ENCODE results near the gene UST. TPM values are rescaled to one million over a fixed set of nuclear protein-coding genes. Genes with fewer than 3 reads are reported as not detected.

Gene UST
- total and polyA plus RNA-seq, 2 of the 8 experiments (the other 6 are each of a cell fraction or from before 2014, with no cell fraction given), result 13.5 to 34.5 TPM

- Histone ChIP-seq H2BK120ac (replicated peaks; ENCODE audit: low read depth, low read length) (no peak overlapping the region), H3K4ac (replicated peaks; ENCODE audit: insufficient read length, low read depth, low read length) (no peak overlapping the region), H3K18ac (ENCODE audit: extremely low read depth, low read length) (no peak overlapping the region), H3K14ac (ENCODE audit: insufficient read length) (no peak overlapping the region), H2AFZ (ENCODE audit: low read length) (no peak overlapping the region), H3K4me3 (ENCODE audit: extremely low read depth in 1 of 4, insufficient read depth in 2 of 4, low read depth in 3 of 4, low read length in 4 of 4) (no peak overlapping the region), H3K56ac (replicated peaks; ENCODE audit: insufficient read length, low read depth, low read length) (no peak overlapping the region), H3K4me1 (replicated peaks in 1 of 4; ENCODE audit: control insufficient read depth in 3 of 4, insufficient read depth in 4 of 4, low read length in 3 of 4) (peaks cover 0 to 3% (median 0%) of the 10 kb centered on the region in 4 experiments; a peak in 3 of 7 replicates), H3K23ac (ENCODE audit: insufficient read length) (no peak overlapping the region), H3K9ac (replicated peaks in 1 of 4; ENCODE audit: extremely low read depth in 1 of 4, low read depth in 3 of 4, low read length in 3 of 4) (no peak overlapping the region), H2AK5ac (ENCODE audit: low read depth, low read length) (no peak overlapping the region), H3K27me3 (replicated peaks in 1 of 4; ENCODE audit: control insufficient read depth in 3 of 4, extremely low read depth in 1 of 4, insufficient read depth in 3 of 4, low read length in 3 of 4) (no peaks in the 10 kb centered on the region), H3K79me2 (ENCODE audit: control insufficient read depth in 1 of 2, insufficient read depth in 2 of 2, low read length in 2 of 2) (no peaks in the 10 kb centered on the region), H4K5ac (ENCODE audit: insufficient read length, low read depth, low read length) (no peak overlapping the region), H3K9me3 (ENCODE audit: insufficient read depth in 2 of 2, low read depth in 1 of 2, low read length in 1 of 2) (no peaks in the 10 kb centered on the region), H2BK20ac (ENCODE audit: low read length) (no peak overlapping the region), H3K23me2 (ENCODE audit: low read depth, low read length) (no peaks in the 10 kb centered on the region), H3K79me1 (ENCODE audit: low read depth, low read length) (no peaks in the 10 kb centered on the region), H3K4me2 (ENCODE audit: insufficient read depth in 1 of 2, low read depth in 2 of 2, low read length in 2 of 2) (no peak overlapping the region), H4K20me1 (replicated peaks in 1 of 2; ENCODE audit: control insufficient read depth in 1 of 2, insufficient read depth in 2 of 2, low read length in 2 of 2) (no peaks in the 10 kb centered on the region), H3K36me3 (ENCODE audit: control insufficient read depth in 2 of 4, insufficient read depth in 4 of 4, low read length in 3 of 4) (peaks cover 0 to 20% (median 5%) of the 10 kb centered on the region in 4 experiments; a peak in 5 of 8 replicates), H4K8ac (ENCODE audit: extremely low read depth, insufficient read depth, low read length) (no peak overlapping the region), H4K91ac (replicated peaks; ENCODE audit: insufficient read length, low read length) (no peak overlapping the region), H3K27ac (ENCODE audit: low read depth, low read length) (no peak overlapping the region), H2BK15ac (ENCODE audit: low read length) (no peak overlapping the region), H2BK12ac (ENCODE audit: low read depth, low read length) (no peak overlapping the region), H2BK5ac (ENCODE audit: low read depth, low read length) (no peak overlapping the region)
- FAIRE-seq (no peak), DNase-seq (ENCODE audit: low read depth in 1 of 2, low spot score in 2 of 2) (no peak)
- CTCF ChIA-PET (ENCODE audit: partially characterized antibody), result interaction anchor here (0.9 to 1.9 kb wide), 11 partner anchors 17 to 438 kb away, joined by 3 to 19 read pairs (median 4); no protein-coding TSS in a partner anchor
- 83% methylated on average over 2 of the region's 2 CpGs; no CpG with 5 or more reads in 1 of the 2 experiments for WGBS, 2 experiments (ENCODE audit: extremely low coverage in 1 of 2, insufficient coverage in 1 of 2, insufficient read length in 1 of 2, insufficient replicate concordance in 2 of 2, low coverage in 1 of 2, low lambda C conversion rate in 2 of 2, missing lambda C conversion rate in 1 of 2)
- TF ChIP-seq CBX5 (IDR thresholded peaks at IDR 0.05; ENCODE audit: low read depth, low read length), result no peak
- TF ChIP-seq RFX5 (IDR thresholded peaks at IDR 0.05; ENCODE audit: borderline replicate concordance, low read depth, low read length), result no peak
- 0 out of 4 replicates have a peak, but pooled peaks of 1 of the 2 experiments have one; percentile 10 for TF ChIP-seq RAD21 (IDR thresholded peaks at IDR 0.05 in 1 of 2, conservative IDR thresholded peaks at IDR 0.05 in 1 of 2; ENCODE audit: low read depth in 2 of 2, low read length in 2 of 2)
- POLR2A ChIA-PET (ENCODE audit: partially characterized antibody), result no interaction called here
Measured at GRCh38 chr6:149079456-149079855, 332.6 kb downstream of the UST start.

All from H1 (cell line).